ENCODE results near the gene ADNP.

Gene ADNP

GRCh38 chr20:50868509-50869495, 62.4 kb downstream of the ADNP start:
- DNase-seq: no peak

- DNase-seq: no peak
These were observed 63.4 kb downstream of the ADNP start for GRCh38 chr20:50867805-50868204.

- DNase-seq: no peak
These were observed 64.4 kb downstream of the ADNP start for GRCh38 chr20:50866831-50867230.

- DNase-seq: no peak
These were observed 65.1 kb downstream of the ADNP start for GRCh38 chr20:50866036-50866685.

GRCh38 chr20:50865591-50865990, 65.6 kb downstream of the ADNP start:
- DNase-seq: no peak

- no peak for DNase-seq
These were observed 66.1 kb downstream of the ADNP start for GRCh38 chr20:50865114-50865513.

- DNase-seq: no peak
These were observed 68.7 kb downstream of the ADNP start for GRCh38 chr20:50862546-50862945.

GRCh38 chr20:50861012-50861411, 70.2 kb downstream of the ADNP start:
- DNase-seq: no peak

- DNase-seq: no peak
These were observed 72.1 kb downstream of the ADNP start for GRCh38 chr20:50859161-50859560.

GRCh38 chr20:50858525-50858924, 72.7 kb downstream of the ADNP start:
- no peak for DNase-seq

- DNase-seq: no peak
These were observed 73.9 kb downstream of the ADNP start for GRCh38 chr20:50857348-50857747.

GRCh38 chr20:50856475-50857041, 74.7 kb downstream of the ADNP start:
- DNase-seq: no peak

- DNase-seq: no peak
These were observed 75.5 kb downstream of the ADNP start for GRCh38 chr20:50855498-50856474.

GRCh38 chr20:50854506-50855249, 76.6 kb downstream of the ADNP start:
- no peak for DNase-seq

GRCh38 chr20:50852085-50852484, 79.2 kb downstream of the ADNP start:
- no peak for DNase-seq

GRCh38 chr20:50850721-50851286, 80.4 kb downstream of the ADNP start:
- DNase-seq: no peak

- no peak for DNase-seq
These were observed 82.2 kb downstream of the ADNP start for GRCh38 chr20:50848846-50849673.

- no peak for DNase-seq
These were observed 82.9 kb downstream of the ADNP start for GRCh38 chr20:50848341-50848808.

- no peak for DNase-seq
These were observed 85.5 kb downstream of the ADNP start for GRCh38 chr20:50845566-50846215.

Measured in CD4-positive, alpha-beta T cell treated with Interleukin-21 for 1 hour (primary cell).